RWPE2 (cell line): Measurements from ENCODE around the gene MAP2K5.

Source experiments
- ATAC-seq: fragments of 200-7000 bp; cut with Tn5 transposase; 3 replicates; pipeline ENCODE4 v1.9.1; 2021; ENCODE audit warnings: low read depth
- DNase-seq: peaks from one replicate; pipeline ENCODE4 v3.0.0-alpha.2; 2020; ENCODE audit warnings: low spot score
- H3K27ac ChIP-seq: fragments of 450-650 bp; 2 replicates; pipeline ENCODE4 v1.5.1; 2017; ENCODE audit warnings: mild to moderate bottlenecking; ENCODE audit not compliant: poor library complexity, severe bottlenecking
- H3K27me3 ChIP-seq: fragments of 250-450 bp; sonication (Bioruptor Pico); 2 replicates; pipeline ENCODE4 v1.5.1; 2021; ENCODE audit warnings: mild to moderate bottlenecking, moderate library complexity; ENCODE audit not compliant: insufficient read depth, poor library complexity, severe bottlenecking
- H3K36me3 ChIP-seq: fragments of 250-450 bp; sonication (Bioruptor Pico); 2 replicates; pipeline ENCODE4 v1.5.1; 2020; ENCODE audit warnings: low read depth, mild to moderate bottlenecking, moderate library complexity
- H3K4me1 ChIP-seq: fragments of 250-450 bp; sonication (Bioruptor Pico); 2 replicates; pipeline ENCODE4 v1.5.1; 2021; ENCODE audit warnings: mild to moderate bottlenecking, moderate library complexity; ENCODE audit not compliant: insufficient read depth, poor library complexity, severe bottlenecking
- H3K4me3 ChIP-seq: fragments of 250-450 bp; sonication (Bioruptor Pico); 2 replicates; pipeline ENCODE4 v1.5.1; 2021; ENCODE audit warnings: mild to moderate bottlenecking, moderate library complexity; ENCODE audit not compliant: severe bottlenecking
- H3K9me3 ChIP-seq: fragments of 250-450 bp; sonication (Bioruptor Pico); 2 replicates; pipeline ENCODE4 v1.5.1; 2021; ENCODE audit warnings: mild to moderate bottlenecking, moderate library complexity; ENCODE audit not compliant: severe bottlenecking
- TF ChIP-seq, protein P1 (sequence below): fragments of 450-650 bp; IDR thresholded peaks from one replicate; pipeline ENCODE4 v1.5.1; 2017; ENCODE audit warnings: mild to moderate bottlenecking, moderate library complexity; ENCODE audit not compliant: poor library complexity, severe bottlenecking

Gene MAP2K5

DNA sequence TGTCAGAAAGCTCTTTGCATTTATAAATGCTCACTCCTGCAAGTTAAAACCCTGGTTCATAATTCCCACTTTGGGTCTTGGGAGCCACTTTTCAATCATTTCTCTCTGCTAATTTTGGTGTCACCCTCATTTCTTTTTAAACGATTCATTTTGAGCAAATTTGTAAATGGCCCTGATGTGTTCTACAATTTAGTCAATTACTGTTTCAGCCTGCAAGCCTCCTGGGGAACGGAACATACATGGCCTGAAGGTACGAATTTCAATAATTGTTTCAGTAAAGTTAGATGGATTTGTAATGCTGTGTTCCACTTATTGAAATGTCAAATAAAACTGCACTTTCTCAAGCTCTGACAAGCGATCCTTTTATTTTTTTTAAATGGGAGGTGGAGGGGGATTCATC, 43.2 kb downstream of the MAP2K5 start:
- no peak for DNase-seq
- H3K36me3 ChIP-seq = peaks cover 24% of the 10 kb centered on the region
- no peaks in the 10 kb centered on the region for H3K4me1 ChIP-seq
- H3K4me3 ChIP-seq = no peak overlapping the region
- no peaks in the 10 kb centered on the region for H3K27me3 ChIP-seq
- TF ChIP-seq, protein P1, sequence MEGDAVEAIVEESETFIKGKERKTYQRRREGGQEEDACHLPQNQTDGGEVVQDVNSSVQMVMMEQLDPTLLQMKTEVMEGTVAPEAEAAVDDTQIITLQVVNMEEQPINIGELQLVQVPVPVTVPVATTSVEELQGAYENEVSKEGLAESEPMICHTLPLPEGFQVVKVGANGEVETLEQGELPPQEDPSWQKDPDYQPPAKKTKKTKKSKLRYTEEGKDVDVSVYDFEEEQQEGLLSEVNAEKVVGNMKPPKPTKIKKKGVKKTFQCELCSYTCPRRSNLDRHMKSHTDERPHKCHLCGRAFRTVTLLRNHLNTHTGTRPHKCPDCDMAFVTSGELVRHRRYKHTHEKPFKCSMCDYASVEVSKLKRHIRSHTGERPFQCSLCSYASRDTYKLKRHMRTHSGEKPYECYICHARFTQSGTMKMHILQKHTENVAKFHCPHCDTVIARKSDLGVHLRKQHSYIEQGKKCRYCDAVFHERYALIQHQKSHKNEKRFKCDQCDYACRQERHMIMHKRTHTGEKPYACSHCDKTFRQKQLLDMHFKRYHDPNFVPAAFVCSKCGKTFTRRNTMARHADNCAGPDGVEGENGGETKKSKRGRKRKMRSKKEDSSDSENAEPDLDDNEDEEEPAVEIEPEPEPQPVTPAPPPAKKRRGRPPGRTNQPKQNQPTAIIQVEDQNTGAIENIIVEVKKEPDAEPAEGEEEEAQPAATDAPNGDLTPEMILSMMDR = no peak
- ATAC-seq = no peak
- no peak overlapping the region for H3K27ac ChIP-seq
- H3K9me3 ChIP-seq = no peaks in the 10 kb centered on the region

DNA sequence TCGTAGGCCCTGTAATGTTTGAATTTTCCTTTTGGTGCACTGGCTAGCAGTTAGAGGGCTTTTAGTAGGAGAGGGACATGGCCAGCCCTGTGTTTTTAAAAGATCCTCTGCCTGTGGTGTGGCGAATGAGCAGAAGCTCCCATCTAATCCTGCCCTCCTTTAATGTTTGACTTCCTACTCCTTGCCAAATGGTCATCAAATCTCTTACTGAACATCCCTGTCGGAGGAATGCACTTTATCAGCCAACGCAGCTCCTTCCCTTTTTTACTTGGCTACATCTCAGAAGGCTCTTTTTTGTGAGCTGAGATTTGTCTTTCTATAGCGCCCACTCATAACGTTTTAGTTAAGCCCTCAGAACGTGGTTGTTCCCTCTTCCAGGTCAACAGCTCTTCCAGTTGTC, 44.8 kb downstream of the MAP2K5 start:
- Histone ChIP-seq H3K27me3 (no peaks in the 10 kb centered on the region), H3K27ac (no peak overlapping the region), H3K4me3 (no peak overlapping the region), H3K4me1 (no peaks in the 10 kb centered on the region), H3K9me3 (no peaks in the 10 kb centered on the region), H3K36me3 (peaks cover 21% of the 10 kb centered on the region)
- no peak for DNase-seq
- ATAC-seq = no peak
- TF ChIP-seq, protein P1 = no peak

DNA sequence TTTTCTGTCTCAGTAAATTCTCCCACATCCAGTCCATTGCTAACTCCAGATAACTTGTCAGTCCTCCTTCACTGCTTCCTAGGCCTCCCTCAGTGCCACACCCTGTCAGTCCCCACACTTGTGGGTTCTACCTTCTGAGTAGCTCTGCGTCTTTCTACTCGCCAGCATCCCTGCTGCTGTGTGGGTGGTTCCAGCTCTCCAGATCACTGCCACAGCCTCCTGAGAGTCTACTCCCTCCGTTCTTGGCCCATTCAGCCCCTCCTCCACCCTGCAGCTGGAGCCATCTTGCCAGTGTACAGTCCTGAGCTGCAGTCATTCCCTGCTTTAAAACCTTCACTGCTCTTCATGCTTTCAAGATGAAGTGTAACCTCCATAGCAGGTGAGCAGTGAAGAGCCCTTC, 45.3 kb downstream of the MAP2K5 start:
- Histone ChIP-seq H3K27me3 (no peaks in the 10 kb centered on the region), H3K36me3 (peaks cover 21% of the 10 kb centered on the region), H3K27ac (no peak overlapping the region), H3K4me3 (no peak overlapping the region), H3K9me3 (no peaks in the 10 kb centered on the region), H3K4me1 (no peaks in the 10 kb centered on the region)
- ATAC-seq (no peak), DNase-seq (no peak)
- TF ChIP-seq, protein P1 = no peak

DNA sequence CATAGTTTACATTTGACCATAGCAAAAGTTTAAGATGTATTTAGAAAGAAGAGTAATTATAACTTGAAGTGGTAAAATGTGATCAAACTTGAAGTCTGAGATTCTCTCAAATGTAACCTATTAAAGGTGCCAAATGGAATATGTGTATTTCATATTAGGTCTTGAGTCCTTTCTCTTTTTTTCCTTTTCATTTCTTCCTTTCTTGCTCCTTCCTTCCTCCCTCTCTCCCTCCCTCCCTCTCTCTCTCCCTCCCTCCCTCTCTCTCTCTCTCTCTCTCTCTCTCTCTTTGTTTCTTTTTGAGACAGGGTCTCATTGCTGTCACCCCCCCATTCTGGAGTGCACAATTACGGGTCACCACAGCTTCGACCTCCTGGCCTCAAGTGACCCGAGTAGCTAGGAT, 47.7 kb downstream of the MAP2K5 start:
- Histone ChIP-seq H3K4me3 (no peak overlapping the region), H3K27me3 (no peaks in the 10 kb centered on the region), H3K4me1 (no peaks in the 10 kb centered on the region), H3K27ac (no peak overlapping the region), H3K36me3 (peaks cover 32% of the 10 kb centered on the region), H3K9me3 (no peaks in the 10 kb centered on the region)
- no peak for DNase-seq
- TF ChIP-seq, protein P1 = no peak
- no peak for ATAC-seq

DNA sequence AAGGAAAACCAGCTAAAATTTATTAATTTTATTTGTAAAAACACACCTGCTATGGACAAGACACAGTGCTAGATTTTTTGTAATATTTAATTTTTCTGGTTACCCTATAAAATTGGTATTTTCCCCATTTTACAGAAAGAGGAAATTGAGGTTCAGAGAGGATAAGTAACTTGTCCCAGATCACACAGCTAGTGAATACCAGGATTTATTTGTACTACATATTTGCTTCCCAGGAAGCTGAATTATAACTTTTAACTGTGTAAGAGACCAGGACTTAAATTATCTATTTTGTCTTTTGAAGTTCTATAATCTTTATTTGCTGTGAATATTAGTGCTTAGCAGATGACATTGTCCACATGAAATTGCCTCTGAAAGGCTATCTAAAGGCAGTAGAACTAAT, 49.7 kb downstream of the MAP2K5 start:
- Histone ChIP-seq H3K27ac (no peak overlapping the region), H3K27me3 (no peaks in the 10 kb centered on the region), H3K4me1 (no peaks in the 10 kb centered on the region), H3K4me3 (no peak overlapping the region), H3K9me3 (no peaks in the 10 kb centered on the region), H3K36me3 (peaks cover 32% of the 10 kb centered on the region)
- TF ChIP-seq, protein P1 = no peak
- DNase-seq = no peak
- ATAC-seq = no peak
